Measurements from ENCODE around the gene SOCS6. TPM values are rescaled to one million over a fixed set of nuclear protein-coding genes. Genes with fewer than 3 reads are reported as not detected.

SOCS6 gene
- total RNA-seq, 6 experiments from 2014 or later: 11.7 to 18.0 (median 14.0) TPM

DNA sequence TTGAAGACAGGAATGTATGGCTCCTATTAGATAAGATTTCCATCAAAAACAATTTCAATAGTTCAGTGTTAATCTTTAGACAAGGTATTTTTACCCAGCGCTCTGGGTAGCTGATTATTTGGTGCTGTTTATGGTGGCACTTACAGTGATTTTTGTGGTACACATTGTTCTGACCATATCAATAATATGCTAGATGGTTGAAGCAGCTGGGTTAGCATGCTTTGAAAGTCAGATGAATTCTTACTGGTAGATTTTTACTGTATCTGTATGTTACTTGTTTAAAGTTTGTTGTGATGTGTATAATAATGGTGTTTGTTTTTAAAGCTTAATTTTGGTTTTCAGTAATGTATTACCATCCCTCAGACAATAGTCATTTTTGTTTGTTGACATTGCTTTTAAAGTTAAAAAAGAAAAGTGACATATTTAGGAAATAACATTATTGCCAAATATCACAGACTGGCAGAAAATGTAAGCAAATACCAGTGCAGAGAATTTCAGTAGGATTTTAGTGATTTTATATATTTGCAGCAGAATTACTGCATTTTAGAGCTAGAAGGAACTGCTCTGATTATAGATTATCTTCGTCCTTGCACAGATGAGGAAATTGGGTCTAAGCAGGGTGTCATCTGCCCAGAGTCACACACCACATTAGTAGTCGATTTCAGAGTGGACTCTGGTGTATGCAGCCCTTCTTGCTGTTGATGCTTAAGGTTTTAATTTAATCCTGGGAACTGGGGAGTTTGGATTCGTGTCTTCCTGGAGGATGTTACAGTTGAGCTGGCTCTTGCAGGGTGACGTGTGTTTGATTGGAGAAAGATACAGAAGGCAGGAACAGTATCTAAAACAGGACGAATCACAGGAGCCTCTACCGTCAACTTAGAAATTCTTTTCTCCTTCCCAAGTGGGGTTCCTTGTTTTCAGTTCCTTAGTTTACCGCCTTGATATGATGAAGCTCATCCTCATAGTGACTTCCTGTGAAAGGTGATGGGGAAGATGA lies 6.6 kb downstream of the SOCS6 start:
- no peaks in the 10 kb centered on the region for H3K9me3 ChIP-seq
- ATAC-seq (peak; percentile 26 to 51 (median 32)), DNase-seq (no peak)
- intact Hi-C loops (cut with DNase I): no loop called here
- TF ChIP-seq, protein P1, sequence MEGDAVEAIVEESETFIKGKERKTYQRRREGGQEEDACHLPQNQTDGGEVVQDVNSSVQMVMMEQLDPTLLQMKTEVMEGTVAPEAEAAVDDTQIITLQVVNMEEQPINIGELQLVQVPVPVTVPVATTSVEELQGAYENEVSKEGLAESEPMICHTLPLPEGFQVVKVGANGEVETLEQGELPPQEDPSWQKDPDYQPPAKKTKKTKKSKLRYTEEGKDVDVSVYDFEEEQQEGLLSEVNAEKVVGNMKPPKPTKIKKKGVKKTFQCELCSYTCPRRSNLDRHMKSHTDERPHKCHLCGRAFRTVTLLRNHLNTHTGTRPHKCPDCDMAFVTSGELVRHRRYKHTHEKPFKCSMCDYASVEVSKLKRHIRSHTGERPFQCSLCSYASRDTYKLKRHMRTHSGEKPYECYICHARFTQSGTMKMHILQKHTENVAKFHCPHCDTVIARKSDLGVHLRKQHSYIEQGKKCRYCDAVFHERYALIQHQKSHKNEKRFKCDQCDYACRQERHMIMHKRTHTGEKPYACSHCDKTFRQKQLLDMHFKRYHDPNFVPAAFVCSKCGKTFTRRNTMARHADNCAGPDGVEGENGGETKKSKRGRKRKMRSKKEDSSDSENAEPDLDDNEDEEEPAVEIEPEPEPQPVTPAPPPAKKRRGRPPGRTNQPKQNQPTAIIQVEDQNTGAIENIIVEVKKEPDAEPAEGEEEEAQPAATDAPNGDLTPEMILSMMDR (IDR thresholded peaks at IDR 0.05): no peak
- no peak for TF ChIP-seq POLR2A (IDR thresholded peaks at IDR 0.05)
- peaks cover 0 to 48% (median 24%) of the 10 kb centered on the region in 4 donors for H3K4me1 ChIP-seq
- H3K27ac ChIP-seq: peak overlapping the region in 1 of 3 donors; percentile 29
- no peaks in the 10 kb centered on the region for H3K27me3 ChIP-seq
- no peaks in the 10 kb centered on the region for H3K36me3 ChIP-seq
- WGBS (ENCODE audit: insufficient coverage, low coverage, low lambda C conversion rate, missing lambda C conversion rate): 29% methylated on average over 8 of the region's 8 CpGs
- no peak overlapping the region for H3K4me3 ChIP-seq

- Histone ChIP-seq H3K9me3 (no peaks in the 10 kb centered on the region), H3K4me1 (peaks cover 0 to 40% (median 20%) of the 10 kb centered on the region in 4 donors), H3K27ac (peak overlapping the region in 1 of 3 donors; percentile 29), H3K36me3 (no peaks in the 10 kb centered on the region), H3K27me3 (no peaks in the 10 kb centered on the region), H3K4me3 (no peak overlapping the region)
- intact Hi-C loops (cut with DNase I): no loop called here
- TF ChIP-seq, protein P1 (IDR thresholded peaks at IDR 0.05): no peak
- TF ChIP-seq POLR2A (IDR thresholded peaks at IDR 0.05): no peak
- WGBS (ENCODE audit: insufficient coverage, low coverage, low lambda C conversion rate, missing lambda C conversion rate): 28% methylated on average over 10 of the region's 10 CpGs
- peak; percentile 29 to 62 (median 54) for DNase-seq
- ATAC-seq: peak; percentile 78 to 89 (median 86)
These were observed 7.4 kb downstream of the SOCS6 start for GRCh38 chr18:70296289-70296688.

GRCh38 chr18:70296781-70297180 lies 7.9 kb downstream of the SOCS6 start:
- Histone ChIP-seq H3K27me3 (no peaks in the 10 kb centered on the region), H3K4me3 (no peak overlapping the region), H3K36me3 (no peaks in the 10 kb centered on the region), H3K9me3 (no peaks in the 10 kb centered on the region), H3K4me1 (peaks cover 0 to 39% (median 20%) of the 10 kb centered on the region in 4 donors), H3K27ac (peak overlapping the region in 1 of 3 donors; percentile 29)
- intact Hi-C loops (cut with DNase I): no loop called here
- 55% methylated on average over 2 of the region's 2 CpGs for WGBS (ENCODE audit: insufficient coverage, low coverage, low lambda C conversion rate, missing lambda C conversion rate)
- DNase-seq (no peak), ATAC-seq (no peak)
- TF ChIP-seq, protein P1 (IDR thresholded peaks at IDR 0.05): no peak
- TF ChIP-seq POLR2A (IDR thresholded peaks at IDR 0.05): no peak

DNA sequence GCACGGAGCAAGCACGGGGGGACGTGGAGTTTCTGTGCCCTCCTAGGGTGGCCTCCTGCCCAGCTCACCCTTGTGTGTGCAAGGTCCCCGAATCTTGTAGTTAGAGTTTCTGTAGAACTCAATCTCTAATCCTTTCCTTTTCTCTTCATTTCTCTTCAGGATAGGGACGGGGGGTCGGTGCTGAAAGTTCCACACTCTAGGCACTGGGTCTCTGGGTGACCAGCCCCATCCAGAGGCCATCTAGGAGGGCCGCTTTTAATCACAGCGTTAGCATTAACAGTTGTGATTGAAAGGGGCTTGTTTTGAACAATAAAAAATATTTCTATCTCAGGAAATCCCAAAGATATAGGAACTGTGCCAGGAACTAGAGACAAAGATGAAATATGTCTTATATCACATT lies 10.5 kb downstream of the SOCS6 start:
- TF ChIP-seq, protein P1 (IDR thresholded peaks at IDR 0.05): no peak
- no peak for TF ChIP-seq POLR2A (IDR thresholded peaks at IDR 0.05)
- Histone ChIP-seq H3K27me3 (no peaks in the 10 kb centered on the region), H3K4me3 (no peak overlapping the region), H3K36me3 (no peaks in the 10 kb centered on the region), H3K4me1 (peaks cover 0 to 31% (median 18%) of the 10 kb centered on the region in 4 donors), H3K9me3 (no peaks in the 10 kb centered on the region), H3K27ac (no peak overlapping the region)
- WGBS (ENCODE audit: insufficient coverage, low coverage, low lambda C conversion rate, missing lambda C conversion rate): 74% methylated on average over 8 of the region's 8 CpGs
- DNase-seq (no peak), ATAC-seq (no peak)
- intact Hi-C loops (cut with DNase I): no loop called here
